Activated CD4-positive, alpha-beta T cell treated with anti-CD3 and anti-CD28 coated beads, Interleukin-2, amount 50 U/mL, for 48 hours (primary cell): ENCODE results near the gene PLA2G4D.
A peak's percentile ranks its signal among the peaks of the same experiment; 100 is the strongest.

Experiments
- DNase-seq, 2 experiments: peaks; one replicate each; pipeline ENCODE4 v3.0.0-alpha.2; 2020

Gene PLA2G4D

GRCh38 chr15:42069496-42070278, 24.7 kb downstream of the PLA2G4D start:
- DNase-seq, result no peak

GRCh38 chr15:42069025-42069424, 25.3 kb downstream of the PLA2G4D start:
- DNase-seq, result no peak

- DNase-seq, result no peak
Observed at GRCh38 chr15:42068601-42069000, 25.8 kb downstream of the PLA2G4D start.

- DNase-seq, result no peak
Observed at GRCh38 chr15:42066764-42067415, 27.5 kb downstream of the PLA2G4D start.

- no peak for DNase-seq
Observed at GRCh38 chr15:42065468-42065867, 28.9 kb downstream of the PLA2G4D start.

- DNase-seq, result no peak
Observed at GRCh38 chr15:42065033-42065432, 29.3 kb downstream of the PLA2G4D start.

GRCh38 chr15:42064271-42064670, 30.1 kb downstream of the PLA2G4D start:
- no peak for DNase-seq

GRCh38 chr15:42063122-42063848, 31.1 kb downstream of the PLA2G4D start:
- DNase-seq, result no peak

GRCh38 chr15:42062284-42062806, 32.0 kb downstream of the PLA2G4D start:
- DNase-seq, result no peak

- no peak for DNase-seq
Observed at GRCh38 chr15:42060797-42061196, 33.6 kb downstream of the PLA2G4D start.

GRCh38 chr15:42060477-42060763, 33.9 kb downstream of the PLA2G4D start:
- DNase-seq, result no peak

- peak; percentile 80 to 83 for DNase-seq
Observed at GRCh38 chr15:42059661-42060476, 34.5 kb downstream of the PLA2G4D start.

- DNase-seq, result no peak
Observed at GRCh38 chr15:42058791-42059190, 35.6 kb downstream of the PLA2G4D start.

GRCh38 chr15:42057799-42058646, 36.3 kb downstream of the PLA2G4D start:
- no peak for DNase-seq

- peak; percentile 55 to 64 for DNase-seq
Observed at GRCh38 chr15:42056934-42057798, 37.2 kb downstream of the PLA2G4D start.

GRCh38 chr15:42053914-42054313, 40.4 kb downstream of the PLA2G4D start:
- no peak for DNase-seq

- DNase-seq, result no peak
Observed at GRCh38 chr15:42053010-42053409, 41.4 kb downstream of the PLA2G4D start.

- no peak for DNase-seq
Observed at GRCh38 chr15:42050484-42051255, 43.7 kb downstream of the PLA2G4D start.

GRCh38 chr15:42048821-42049200, 45.6 kb downstream of the PLA2G4D start:
- DNase-seq, result no peak
